NCI-H345 (cell line): ENCODE measurements around the gene ENHO.

Source experiments
- DNase-seq: peaks from one replicate; lab custom pipeline; 2025; lab: John Stamatoyannopoulos, UW

ENHO gene

GRCh38 chr9:34522971-34523797 lies at the start of gene ENHO:
Gene ENHO, minus strand, starts transcription at chr9:34522990. Its CDS starts 1,295 bp downstream, at chr9:34521695.
- peak; percentile 94 for DNase-seq

GRCh38 chr9:34572092-34572491 lies 49.3 kb upstream of the ENHO start:
- DNase-seq = no peak

GRCh38 chr9:34571481-34571810 lies 48.7 kb upstream of the ENHO start:
- no peak for DNase-seq

- no peak for DNase-seq
Observed at GRCh38 chr9:34570809-34571480, 48.2 kb upstream of the ENHO start.

- DNase-seq = no peak
Observed at GRCh38 chr9:34570376-34570775, 47.6 kb upstream of the ENHO start.

GRCh38 chr9:34568774-34569173 lies 46.0 kb upstream of the ENHO start:
- DNase-seq = no peak

- DNase-seq = no peak
Observed at GRCh38 chr9:34568133-34568532, 45.3 kb upstream of the ENHO start.

GRCh38 chr9:34566972-34567371 lies 44.2 kb upstream of the ENHO start:
- DNase-seq = no peak

GRCh38 chr9:34566322-34566721 lies 43.5 kb upstream of the ENHO start:
- no peak for DNase-seq

GRCh38 chr9:34565856-34566255 lies 43.1 kb upstream of the ENHO start:
- no peak for DNase-seq

- DNase-seq = no peak
Observed at GRCh38 chr9:34564617-34565016, 41.8 kb upstream of the ENHO start.

- DNase-seq = no peak
Observed at GRCh38 chr9:34563262-34563661, 40.5 kb upstream of the ENHO start.

GRCh38 chr9:34562135-34562745 lies 39.5 kb upstream of the ENHO start:
- DNase-seq = no peak

GRCh38 chr9:34560599-34561214 lies 37.9 kb upstream of the ENHO start:
- no peak for DNase-seq

- no peak for DNase-seq
Observed at GRCh38 chr9:34559624-34560455, 37.0 kb upstream of the ENHO start.

- DNase-seq = no peak
Observed at GRCh38 chr9:34558919-34559623, 36.3 kb upstream of the ENHO start.

- DNase-seq = no peak
Observed at GRCh38 chr9:34558364-34558763, 35.6 kb upstream of the ENHO start.

- no peak for DNase-seq
Observed at GRCh38 chr9:34557426-34558321, 34.9 kb upstream of the ENHO start.

- DNase-seq = no peak
Observed at GRCh38 chr9:34556949-34557348, 34.2 kb upstream of the ENHO start.

GRCh38 chr9:34555936-34556525 lies 33.2 kb upstream of the ENHO start:
- no peak for DNase-seq
